DND-41 (cell line): Measurements from ENCODE around the gene KSR1.

Experiments
- EZH2 ChIP-seq: IDR thresholded peaks from 3 replicates; pipeline ENCODE4 v1.6.1; 2012; ENCODE audit warnings: borderline replicate concordance, low read depth, mild to moderate bottlenecking, moderate library complexity, low read length, inconsistent platforms; ENCODE audit not compliant: severe bottlenecking
- TF ChIP-seq, protein P1 (sequence below): IDR thresholded peaks from 2 replicates; pipeline ENCODE4 v1.5.1; 2012; ENCODE audit warnings: borderline replicate concordance, low read length, moderate library complexity, mild to moderate bottlenecking; ENCODE audit not compliant: poor library complexity, severe bottlenecking; ENCODE audit errors: extremely low read depth

DNA sequence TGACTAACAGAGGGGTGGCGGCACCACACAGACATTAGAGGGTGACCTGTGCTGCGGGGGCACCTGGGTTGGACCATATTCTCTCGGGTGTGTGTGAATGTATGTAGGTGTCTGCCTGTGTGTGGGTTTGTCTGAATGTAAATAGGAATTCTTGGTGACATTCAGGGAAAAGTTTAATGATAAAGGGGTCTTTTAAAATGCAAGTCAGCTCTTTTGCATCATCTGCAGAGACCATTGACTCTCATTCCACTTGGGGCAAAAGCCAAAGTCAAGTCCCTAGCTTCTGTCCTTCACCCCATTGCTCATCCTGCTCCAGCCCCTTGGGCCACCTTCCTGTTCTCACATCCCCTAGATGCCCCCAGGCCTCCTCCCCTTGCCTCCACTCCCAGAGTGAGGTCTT lies 23.6 kb downstream of the KSR1 start:
- TF ChIP-seq, protein P1, sequence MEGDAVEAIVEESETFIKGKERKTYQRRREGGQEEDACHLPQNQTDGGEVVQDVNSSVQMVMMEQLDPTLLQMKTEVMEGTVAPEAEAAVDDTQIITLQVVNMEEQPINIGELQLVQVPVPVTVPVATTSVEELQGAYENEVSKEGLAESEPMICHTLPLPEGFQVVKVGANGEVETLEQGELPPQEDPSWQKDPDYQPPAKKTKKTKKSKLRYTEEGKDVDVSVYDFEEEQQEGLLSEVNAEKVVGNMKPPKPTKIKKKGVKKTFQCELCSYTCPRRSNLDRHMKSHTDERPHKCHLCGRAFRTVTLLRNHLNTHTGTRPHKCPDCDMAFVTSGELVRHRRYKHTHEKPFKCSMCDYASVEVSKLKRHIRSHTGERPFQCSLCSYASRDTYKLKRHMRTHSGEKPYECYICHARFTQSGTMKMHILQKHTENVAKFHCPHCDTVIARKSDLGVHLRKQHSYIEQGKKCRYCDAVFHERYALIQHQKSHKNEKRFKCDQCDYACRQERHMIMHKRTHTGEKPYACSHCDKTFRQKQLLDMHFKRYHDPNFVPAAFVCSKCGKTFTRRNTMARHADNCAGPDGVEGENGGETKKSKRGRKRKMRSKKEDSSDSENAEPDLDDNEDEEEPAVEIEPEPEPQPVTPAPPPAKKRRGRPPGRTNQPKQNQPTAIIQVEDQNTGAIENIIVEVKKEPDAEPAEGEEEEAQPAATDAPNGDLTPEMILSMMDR: no peak
- TF ChIP-seq EZH2: no peak
